ENCODE results near the gene MAP2K2. TPM values are rescaled to one million over a fixed set of nuclear protein-coding genes. Genes with fewer than 3 reads are reported as not detected.
A peak's percentile ranks its signal among the peaks of the same experiment; 100 is the strongest.

The MAP2K2 gene
- total RNA-seq, 6 donors from 2014 or later, result 86.8 to 170 (median 134) TPM

DNA sequence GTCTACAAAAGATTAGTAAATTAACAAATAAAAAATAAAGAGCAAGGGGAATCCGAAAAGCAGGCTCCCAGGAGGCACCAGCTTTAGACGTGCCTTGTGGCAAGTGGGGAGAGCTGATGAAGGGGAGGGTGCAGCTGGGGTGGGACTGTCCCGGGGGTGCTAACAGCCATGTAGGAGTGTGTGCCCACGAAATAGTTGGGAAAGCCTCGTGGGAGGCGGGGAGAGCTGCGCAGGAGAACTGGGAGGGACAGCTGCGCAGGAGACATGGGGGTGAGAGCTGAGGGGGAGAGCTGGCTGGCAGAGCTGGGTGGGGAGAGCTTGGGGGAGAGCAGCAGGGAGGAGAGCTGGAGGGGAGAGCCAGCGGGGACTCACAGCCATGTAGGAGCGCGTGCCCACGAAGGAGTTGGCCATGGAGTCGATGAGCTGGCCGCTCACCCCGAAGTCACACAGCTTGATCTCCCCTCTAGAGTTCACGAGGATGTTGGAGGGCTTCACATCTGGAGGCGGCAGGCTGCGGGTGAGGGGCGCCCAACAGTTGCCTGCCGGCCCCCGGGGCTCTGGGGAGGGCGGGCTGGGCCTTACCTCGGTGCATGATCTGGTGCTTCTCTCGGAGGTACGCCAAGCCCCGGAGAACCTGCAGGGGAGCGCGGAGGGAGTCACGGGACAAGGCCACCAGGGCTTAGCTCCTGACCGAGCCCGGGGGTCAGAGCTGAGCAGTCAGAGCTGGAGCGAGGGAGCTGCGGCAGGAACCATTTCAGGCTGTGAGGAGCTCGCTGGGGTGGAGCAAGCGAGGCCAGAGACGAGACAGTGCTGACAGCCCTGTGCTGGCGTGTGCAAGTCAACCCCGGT lies 23.1 kb downstream of the MAP2K2 start:
- no peak for TF ChIP-seq POLR2A (IDR thresholded peaks at IDR 0.05)
- no peak for TF ChIP-seq EP300 (IDR thresholded peaks at IDR 0.05)
- no peak for TF ChIP-seq CTCF (IDR thresholded peaks at IDR 0.05)
- no peak for TF ChIP-seq POLR2AphosphoS5 (IDR thresholded peaks at IDR 0.05)
- 92 to 94% methylated on average over 27 to 32 of the region's 38 CpGs for WGBS, 2 donors
- Histone ChIP-seq H3K9me3 (no peaks in the 10 kb centered on the region), H3K36me3 (peaks cover 14 to 85% (median 64%) of the 10 kb centered on the region in 4 donors), H3K4me1 (peaks cover 0 to 24% (median 6%) of the 10 kb centered on the region in 4 donors), H3K27me3 (no peaks in the 10 kb centered on the region), H3K27ac (no peak overlapping the region), H3K4me3 (no peak overlapping the region)
- ATAC-seq (ENCODE audit: low FRiP score in 2 of 2) (no peak), DNase-seq (peak in 1 of 2 donors; percentile 71)

- Histone ChIP-seq H3K4me3 (no peak overlapping the region), H3K27me3 (no peaks in the 10 kb centered on the region), H3K27ac (peak overlapping the region in 1 of 4 donors; percentile 65), H3K9me3 (no peaks in the 10 kb centered on the region), H3K4me1 (peaks cover 0 to 24% (median 6%) of the 10 kb centered on the region in 4 donors), H3K36me3 (peaks cover 14 to 82% (median 59%) of the 10 kb centered on the region in 4 donors)
- DNase-seq (peak; percentile 85 to 90), ATAC-seq (ENCODE audit: low FRiP score in 2 of 2) (peak; percentile 8 to 60)
- 75 to 76% methylated on average over 6 to 30 of the region's 38 CpGs for WGBS, 2 donors
- TF ChIP-seq EP300 (IDR thresholded peaks at IDR 0.05) (no peak), POLR2AphosphoS5 (IDR thresholded peaks at IDR 0.05) (peak in 1 of 2 donors; percentile 9)
Measured at GRCh38 chr19:4099041-4099764, 24.7 kb downstream of the MAP2K2 start.

GRCh38 chr19:4098493-4098892 lies 25.4 kb downstream of the MAP2K2 start:
- no peak for TF ChIP-seq POLR2A (IDR thresholded peaks at IDR 0.05)
- no peak for TF ChIP-seq EP300 (IDR thresholded peaks at IDR 0.05)
- no peak for TF ChIP-seq CTCF (IDR thresholded peaks at IDR 0.05)
- no peak for TF ChIP-seq POLR2AphosphoS5 (IDR thresholded peaks at IDR 0.05)
- Histone ChIP-seq H3K27me3 (no peaks in the 10 kb centered on the region), H3K4me1 (peaks cover 0 to 24% (median 6%) of the 10 kb centered on the region in 4 donors), H3K36me3 (peaks cover 14 to 81% (median 61%) of the 10 kb centered on the region in 4 donors), H3K27ac (peak overlapping the region in 1 of 4 donors; percentile 65), H3K9me3 (no peaks in the 10 kb centered on the region), H3K4me3 (no peak overlapping the region)
- WGBS, 2 donors, result 67 to 87% methylated on average over 3 to 18 of the region's 18 CpGs
- ATAC-seq (ENCODE audit: low FRiP score in 2 of 2) (peak in 1 of 2 donors; percentile 13), DNase-seq (peak in 1 of 2 donors; percentile 76)

DNA sequence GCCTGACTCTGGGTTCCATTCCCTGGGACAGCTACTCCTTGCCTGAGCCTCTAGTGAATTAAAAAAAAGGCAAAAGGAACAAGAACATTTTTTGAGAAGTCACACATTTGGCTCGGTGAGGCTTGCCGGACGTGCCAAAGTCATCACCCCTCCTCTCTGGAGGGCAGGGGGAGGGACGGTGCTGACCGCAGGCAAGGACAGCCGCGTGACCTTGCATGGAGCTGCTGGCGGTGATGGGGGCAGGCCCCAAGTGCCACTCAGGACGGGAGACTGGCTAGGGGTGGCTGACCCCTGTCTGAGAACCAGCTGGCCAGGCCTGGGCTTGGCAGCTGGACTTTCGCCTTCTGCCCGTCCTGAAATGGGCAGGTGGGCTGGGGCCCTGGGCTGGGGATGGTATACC lies 26.4 kb downstream of the MAP2K2 start:
- TF ChIP-seq CTCF (IDR thresholded peaks at IDR 0.05) (no peak), POLR2AphosphoS5 (IDR thresholded peaks at IDR 0.05) (no peak), POLR2A (IDR thresholded peaks at IDR 0.05) (no peak), EP300 (IDR thresholded peaks at IDR 0.05) (no peak)
- Histone ChIP-seq H3K4me1 (peaks cover 0 to 24% (median 6%) of the 10 kb centered on the region in 4 donors), H3K27ac (peak overlapping the region in 1 of 4 donors; percentile 21), H3K27me3 (no peaks in the 10 kb centered on the region), H3K36me3 (peaks cover 14 to 81% (median 53%) of the 10 kb centered on the region in 4 donors), H3K9me3 (no peaks in the 10 kb centered on the region), H3K4me3 (no peak overlapping the region)
- ATAC-seq (ENCODE audit: low FRiP score in 2 of 2) (peak in 1 of 2 donors; percentile 41), DNase-seq (peak in 1 of 2 donors; percentile 55)
- 78 to 87% methylated on average over 9 to 11 of the region's 11 CpGs for WGBS, 2 donors
